Measurements from ENCODE around the gene CSF2.

DNA sequence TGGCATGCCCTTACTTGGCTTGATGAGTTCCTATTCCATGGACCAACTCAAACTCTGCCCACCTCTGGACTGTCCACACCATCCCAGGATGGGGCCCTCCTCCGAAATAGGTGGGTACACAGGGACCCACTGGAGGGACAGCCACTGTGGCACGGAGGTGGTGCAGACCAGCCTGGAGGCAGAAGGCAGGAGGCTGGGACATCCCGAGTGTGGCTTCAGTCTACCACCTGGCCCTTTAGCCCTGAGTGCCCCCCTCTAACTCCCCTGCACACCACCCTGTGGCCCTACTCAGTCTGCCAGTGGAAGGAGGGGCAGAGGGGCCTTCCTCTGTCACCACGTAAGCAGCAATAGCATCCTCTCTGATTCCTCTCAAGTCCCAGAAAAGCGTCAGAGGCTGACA lies 9.4 kb upstream of the CSF2 start:
- no peak for TF ChIP-seq TAF1 (IDR thresholded peaks at IDR 0.05; ENCODE audit: borderline replicate concordance, low read depth, low read length)
- TF ChIP-seq, protein P1, sequence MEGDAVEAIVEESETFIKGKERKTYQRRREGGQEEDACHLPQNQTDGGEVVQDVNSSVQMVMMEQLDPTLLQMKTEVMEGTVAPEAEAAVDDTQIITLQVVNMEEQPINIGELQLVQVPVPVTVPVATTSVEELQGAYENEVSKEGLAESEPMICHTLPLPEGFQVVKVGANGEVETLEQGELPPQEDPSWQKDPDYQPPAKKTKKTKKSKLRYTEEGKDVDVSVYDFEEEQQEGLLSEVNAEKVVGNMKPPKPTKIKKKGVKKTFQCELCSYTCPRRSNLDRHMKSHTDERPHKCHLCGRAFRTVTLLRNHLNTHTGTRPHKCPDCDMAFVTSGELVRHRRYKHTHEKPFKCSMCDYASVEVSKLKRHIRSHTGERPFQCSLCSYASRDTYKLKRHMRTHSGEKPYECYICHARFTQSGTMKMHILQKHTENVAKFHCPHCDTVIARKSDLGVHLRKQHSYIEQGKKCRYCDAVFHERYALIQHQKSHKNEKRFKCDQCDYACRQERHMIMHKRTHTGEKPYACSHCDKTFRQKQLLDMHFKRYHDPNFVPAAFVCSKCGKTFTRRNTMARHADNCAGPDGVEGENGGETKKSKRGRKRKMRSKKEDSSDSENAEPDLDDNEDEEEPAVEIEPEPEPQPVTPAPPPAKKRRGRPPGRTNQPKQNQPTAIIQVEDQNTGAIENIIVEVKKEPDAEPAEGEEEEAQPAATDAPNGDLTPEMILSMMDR (IDR thresholded peaks at IDR 0.05) = no peak
- TF ChIP-seq SIN3A (IDR thresholded peaks at IDR 0.05; ENCODE audit: borderline replicate concordance, low read depth, low read length) = no peak
- TF ChIP-seq ELF1 (IDR thresholded peaks at IDR 0.05) = no peak
- TF ChIP-seq, protein P2, sequence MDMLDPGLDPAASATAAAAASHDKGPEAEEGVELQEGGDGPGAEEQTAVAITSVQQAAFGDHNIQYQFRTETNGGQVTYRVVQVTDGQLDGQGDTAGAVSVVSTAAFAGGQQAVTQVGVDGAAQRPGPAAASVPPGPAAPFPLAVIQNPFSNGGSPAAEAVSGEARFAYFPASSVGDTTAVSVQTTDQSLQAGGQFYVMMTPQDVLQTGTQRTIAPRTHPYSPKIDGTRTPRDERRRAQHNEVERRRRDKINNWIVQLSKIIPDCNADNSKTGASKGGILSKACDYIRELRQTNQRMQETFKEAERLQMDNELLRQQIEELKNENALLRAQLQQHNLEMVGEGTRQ (IDR thresholded peaks at IDR 0.05; ENCODE audit: borderline replicate concordance, low read depth, low read length) = no peak
- TF ChIP-seq EP300 (IDR thresholded peaks at IDR 0.05; ENCODE audit: borderline replicate concordance in 1 of 2, low read depth in 1 of 2, low read length in 1 of 2) = no peak
- TF ChIP-seq POLR2AphosphoS5 (IDR thresholded peaks at IDR 0.05; ENCODE audit: low read depth, low read length) = no peak
- TF ChIP-seq, protein P3, sequence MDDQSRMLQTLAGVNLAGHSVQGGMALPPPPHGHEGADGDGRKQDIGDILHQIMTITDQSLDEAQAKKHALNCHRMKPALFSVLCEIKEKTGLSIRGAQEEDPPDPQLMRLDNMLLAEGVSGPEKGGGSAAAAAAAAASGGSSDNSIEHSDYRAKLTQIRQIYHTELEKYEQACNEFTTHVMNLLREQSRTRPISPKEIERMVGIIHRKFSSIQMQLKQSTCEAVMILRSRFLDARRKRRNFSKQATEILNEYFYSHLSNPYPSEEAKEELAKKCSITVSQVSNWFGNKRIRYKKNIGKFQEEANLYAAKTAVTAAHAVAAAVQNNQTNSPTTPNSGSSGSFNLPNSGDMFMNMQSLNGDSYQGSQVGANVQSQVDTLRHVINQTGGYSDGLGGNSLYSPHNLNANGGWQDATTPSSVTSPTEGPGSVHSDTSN (IDR thresholded peaks at IDR 0.05) = no peak
- no peak for TF ChIP-seq MXI1 (IDR thresholded peaks at IDR 0.05; ENCODE audit: low read depth, low read length)
- TF ChIP-seq RAD21 (IDR thresholded peaks at IDR 0.05; ENCODE audit: low read length) = no peak
- no peak for TF ChIP-seq YY1 (IDR thresholded peaks at IDR 0.05; ENCODE audit: low read depth)
- no peak for TF ChIP-seq REST (IDR thresholded peaks at IDR 0.05; ENCODE audit: low read depth, low read length)
